Panc1 (cell line): ENCODE results near the gene CLNK. TPM values are rescaled to one million over a fixed set of nuclear protein-coding genes. Genes with fewer than 3 reads are reported as not detected.

ENCODE experiments used
- ATAC-seq: fragments of 200-7000 bp; cut with Tn5 transposase; 2 replicates; pipeline ENCODE4 v1.9.1; 2020; ENCODE audit warnings: mild to moderate bottlenecking, moderate library complexity
- BruUV-seq: library from RNA; stranded (reverse); fragments of 400-500 nt; replicated peaks from 2 replicates; lab custom pipeline; 2021; lab: Mats Ljungman, UMichigan
- CTCF ChIA-PET: fragments of 300-600 bp; sonication (Branson Sonifier 250); formaldehyde crosslinking; loops from one replicate; lab custom pipeline; 2022; ENCODE audit warnings: antibody characterized with exemption; lab: Charles Lee
- POLR2A ChIA-PET: fragments of 300-600 bp; sonication (Branson Sonifier 250); formaldehyde crosslinking; loops from one replicate; lab custom pipeline; 2022; ENCODE audit warnings: antibody characterized with exemption; lab: Charles Lee
- DNase-seq: peaks from one replicate; pipeline ENCODE4 v3.0.0-alpha.2; 2010; ENCODE audit warnings: low read depth, low spot score
- H3K27ac ChIP-seq: 2 replicates; pipeline ENCODE4 v1.5.1; 2011; ENCODE audit warnings: mild to moderate bottlenecking, low read length, inconsistent platforms
- H3K27me3 ChIP-seq: fragments of 200-500 bp; sonication (Bioruptor generic); 2 replicates; pipeline ENCODE4 v1.6.0; 2014; ENCODE audit warnings: low read length, inconsistent platforms; ENCODE audit not compliant: control insufficient read depth, insufficient read depth
- H3K36me3 ChIP-seq: fragments of 200-500 bp; sonication (Bioruptor generic); 2 replicates; pipeline ENCODE4 v1.5.1; 2014; ENCODE audit warnings: inconsistent platforms, mild to moderate bottlenecking, low read length, moderate library complexity; ENCODE audit not compliant: control insufficient read depth, insufficient read depth
- H3K4me1 ChIP-seq: 2 replicates; pipeline ENCODE4 v1.5.1; 2011; ENCODE audit warnings: inconsistent platforms, mild to moderate bottlenecking, low read length, moderate library complexity; ENCODE audit not compliant: control insufficient read depth, insufficient read depth
- H3K4me3 ChIP-seq, 2 experiments: 2 replicates each; pipeline ENCODE4 v1.5.1; 2011 to 2012; ENCODE audit warnings: low read depth in 2 of 2, low read length in 2 of 2, mild to moderate bottlenecking in 2 of 2, inconsistent platforms in 1 of 2, moderate library complexity in 1 of 2
- H3K9me3 ChIP-seq: fragments of 200-500 bp; sonication (Bioruptor generic); 2 replicates; pipeline ENCODE4 v1.5.1; 2014; ENCODE audit warnings: low read depth, mild to moderate bottlenecking, inconsistent platforms, low read length, moderate library complexity; ENCODE audit not compliant: control insufficient read depth, insufficient read depth
- CTCF ChIP-seq: fragments of 450-650 bp; IDR thresholded peaks from 2 replicates; pipeline ENCODE4 v1.5.1; 2017; ENCODE audit warnings: mild to moderate bottlenecking
- POLR2AphosphoS5 ChIP-seq: IDR thresholded peaks from 2 replicates; pipeline ENCODE4 v1.6.1; 2012; ENCODE audit warnings: mild to moderate bottlenecking, low read depth, low read length, moderate library complexity
- REST ChIP-seq, 2 experiments: IDR thresholded peaks; 2 replicates each; pipeline ENCODE4 v1.6.1; 2011 to 2012; ENCODE audit warnings: low read depth in 2 of 2, control low read depth in 1 of 2, low read length in 1 of 2, mild to moderate bottlenecking in 1 of 2, moderate library complexity in 1 of 2; ENCODE audit not compliant: insufficient read depth in 1 of 2
- SIN3A ChIP-seq: IDR thresholded peaks from 2 replicates; pipeline ENCODE4 v1.6.1; 2012; ENCODE audit warnings: low read depth, mild to moderate bottlenecking, low read length, moderate library complexity, borderline replicate concordance; ENCODE audit not compliant: insufficient read depth
- TCF7L2 ChIP-seq: IDR thresholded peaks from 2 replicates; pipeline ENCODE4 v1.6.1; 2011; ENCODE audit warnings: mild to moderate bottlenecking, low read depth, low read length, inconsistent platforms
- in situ Hi-C: cut with HindIII; loops from 2 replicates; pipeline ENCODE4 v1.10.0; 2016; ENCODE audit warnings: low sequenced_read_pairs, low pct_unique_long_range_greater_than_20kb
- intact Hi-C: fragments of 100-400 bp; cut with micrococcal nuclease; formaldehyde crosslinking; loops from one replicate; pipeline ENCODE4 v1.10.0; 2022; ENCODE audit not compliant: unreplicated experiment
- total RNA-seq: library from RNA; stranded (reverse); gene quantifications from one replicate; pipeline ENCODE4 v1.2.1, GENCODE V29; 2021; ENCODE audit not compliant: unreplicated experiment

CLNK gene
- total RNA-seq, 1 experiment from 2014 or later: not detected

- Histone ChIP-seq H3K9me3 (no peaks in the 10 kb centered on the region), H3K4me1 (no peaks in the 10 kb centered on the region), H3K27ac (no peak overlapping the region), H3K27me3 (no peaks in the 10 kb centered on the region), H3K36me3 (no peaks in the 10 kb centered on the region), H3K4me3 (no peak overlapping the region)
- ChIA-PET POLR2A (no interaction called here), CTCF (no interaction called here)
- in situ Hi-C loops: no loop called here
- intact Hi-C loops: no loop called here
- ATAC-seq (no peak), DNase-seq (no peak)
- no TSS peak for BruUV-seq
- TF ChIP-seq POLR2AphosphoS5: no peak
- TF ChIP-seq SIN3A: no peak
- no peak for TF ChIP-seq TCF7L2
- no peak for TF ChIP-seq REST (IDR thresholded peaks at IDR 0.05; ENCODE audit: insufficient read depth in 1 of 2, low read depth in 2 of 2, low read length in 1 of 2)
Measured at GRCh38 chr4:10590896-10591295, 93.7 kb downstream of the CLNK start.

GRCh38 chr4:10589799-10590198, 94.8 kb downstream of the CLNK start:
- Histone ChIP-seq H3K27me3 (no peaks in the 10 kb centered on the region), H3K4me3 (no peak overlapping the region), H3K9me3 (no peaks in the 10 kb centered on the region), H3K4me1 (no peaks in the 10 kb centered on the region), H3K27ac (no peak overlapping the region), H3K36me3 (no peaks in the 10 kb centered on the region)
- no TSS peak for BruUV-seq
- ATAC-seq (no peak), DNase-seq (no peak)
- in situ Hi-C loops (no loop called here), intact Hi-C loops (no loop called here)
- TF ChIP-seq SIN3A (no peak), TCF7L2 (no peak), REST (IDR thresholded peaks at IDR 0.05; ENCODE audit: insufficient read depth in 1 of 2, low read depth in 2 of 2, low read length in 1 of 2) (no peak), POLR2AphosphoS5 (no peak), CTCF (no peak)
- ChIA-PET POLR2A (no interaction called here), CTCF (no interaction called here)
